ENCODE measurements around the gene CBLB.

CBLB gene

GRCh38 chr3:105823149-105823867 is 45.5 kb downstream of the CBLB start:
- no peak overlapping the region for H3K4me2 ChIP-seq (ENCODE audit: low read length)

DNA sequence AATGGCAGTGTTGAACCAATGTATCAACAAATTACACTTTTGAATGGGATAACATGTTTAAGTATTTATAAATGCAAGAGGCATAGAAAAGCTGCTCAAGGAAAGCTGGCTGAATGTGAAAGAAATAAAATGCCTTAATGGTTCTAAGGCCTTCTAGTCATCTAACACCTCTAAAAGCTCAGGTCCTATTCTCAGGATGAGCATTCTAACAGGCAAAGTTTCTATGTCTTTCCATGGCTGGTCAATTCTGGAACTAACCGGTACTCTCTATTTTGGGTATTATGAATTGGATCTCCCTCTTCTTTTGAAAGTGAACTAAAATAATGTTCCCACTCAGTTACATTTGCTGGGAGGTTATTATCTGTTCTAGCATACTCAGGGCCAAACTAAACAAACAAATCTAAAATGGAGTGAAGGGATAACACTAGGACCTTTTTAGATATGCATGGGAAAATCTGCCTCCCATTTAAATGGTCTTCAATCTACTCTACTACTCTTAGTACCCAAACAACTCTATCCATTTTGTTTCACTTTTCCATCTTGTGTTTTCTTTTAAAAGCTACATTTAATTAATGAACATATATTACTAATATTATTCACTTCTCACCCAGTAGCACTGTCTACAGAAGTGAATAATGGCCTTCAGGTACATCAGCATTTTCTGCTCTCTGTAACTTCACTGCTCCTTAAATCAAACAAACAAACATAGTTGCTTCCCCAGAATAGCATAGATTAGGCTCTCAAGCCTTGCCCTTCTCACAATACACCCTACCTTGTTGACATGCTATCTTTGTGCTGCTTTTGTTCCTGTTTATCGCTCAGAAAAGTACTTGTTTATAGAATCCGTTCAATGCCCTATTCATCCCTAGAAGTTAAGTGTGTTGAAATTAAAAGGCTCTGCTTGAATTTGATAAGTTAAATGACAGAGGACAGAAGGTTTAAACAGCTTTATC is 46.4 kb downstream of the CBLB start:
- WGBS (ENCODE audit: extremely low coverage, insufficient coverage, insufficient read length), result no CpG with 5 or more reads among the region's 3 CpGs

More at GRCh38 chr3:105823149-105823867, 45.5 kb downstream of the CBLB start:
- H3K36me3 ChIP-seq (ENCODE audit: control insufficient read depth in 1 of 2, insufficient read depth in 2 of 2, low read length in 2 of 2), result peaks cover 5 to 8% of the 10 kb centered on the region in 2 experiments
- no peak overlapping the region for H3K14ac ChIP-seq (ENCODE audit: low read length)
- no peak overlapping the region for H3K27ac ChIP-seq (ENCODE audit: low read depth, low read length)
- H2BK12ac ChIP-seq (ENCODE audit: low read length), result no peak overlapping the region
- H2AFZ ChIP-seq (ENCODE audit: insufficient read depth, low read length, poor library complexity), result no peak overlapping the region
- H3K4ac ChIP-seq (ENCODE audit: low read depth, low read length), result no peak overlapping the region
- H3K27me3 ChIP-seq (ENCODE audit: insufficient read depth, low read length), result no peaks in the 10 kb centered on the region
- no peak overlapping the region for H2AK5ac ChIP-seq (ENCODE audit: low read length)
- no peak overlapping the region for H3K23ac ChIP-seq (ENCODE audit: low read length)
- H2BK120ac ChIP-seq (ENCODE audit: insufficient read depth, low read length, poor library complexity), result no peak overlapping the region
- no peaks in the 10 kb centered on the region for H3K79me1 ChIP-seq (ENCODE audit: low read length)
- no peak overlapping the region for H4K8ac ChIP-seq (ENCODE audit: low read depth, low read length)
- H3K79me2 ChIP-seq (ENCODE audit: control insufficient read depth, insufficient read depth, low read length, poor library complexity), result no peaks in the 10 kb centered on the region
- H3K4me1 ChIP-seq (ENCODE audit: control insufficient read depth in 1 of 2, insufficient read depth in 2 of 2, low read length in 2 of 2), result peaks cover 0 to 4% of the 10 kb centered on the region in 2 experiments
- no peak overlapping the region for H4K12ac ChIP-seq (ENCODE audit: low read depth, low read length)
- H3K18ac ChIP-seq (ENCODE audit: low read length), result no peak overlapping the region
- H3K9ac ChIP-seq (ENCODE audit: low read length), result no peak overlapping the region
- no peak overlapping the region for H3K4me3 ChIP-seq (ENCODE audit: low read depth, low read length)
- H3K9me3 ChIP-seq (ENCODE audit: insufficient read depth, low read depth, low read length), result no peaks in the 10 kb centered on the region
- WGBS (ENCODE audit: extremely low coverage, insufficient coverage, insufficient read length), result no CpG with 5 or more reads among the region's 4 CpGs
- no peak overlapping the region for H2BK5ac ChIP-seq (ENCODE audit: low read depth, low read length, poor library complexity)
- H4K91ac ChIP-seq (ENCODE audit: low read depth, low read length), result no peak overlapping the region
- peak in 1 of 2 donors; percentile 66 for DNase-seq

GRCh38 chr3:105821433-105821832 is 47.4 kb downstream of the CBLB start:
- no peak overlapping the region for H3K9ac ChIP-seq (ENCODE audit: low read length)
- H3K18ac ChIP-seq (ENCODE audit: low read length), result no peak overlapping the region
- H3K27ac ChIP-seq (ENCODE audit: low read depth, low read length), result no peak overlapping the region
- no peak overlapping the region for H3K4me3 ChIP-seq (ENCODE audit: low read depth, low read length)
- H3K36me3 ChIP-seq (ENCODE audit: control insufficient read depth in 1 of 2, insufficient read depth in 2 of 2, low read length in 2 of 2), result peaks cover 5 to 8% of the 10 kb centered on the region in 2 experiments
- no peak overlapping the region for H3K4ac ChIP-seq (ENCODE audit: low read depth, low read length)
- no CpG with 5 or more reads among the region's 2 CpGs for WGBS (ENCODE audit: extremely low coverage, insufficient coverage, insufficient read length)
- H3K4me2 ChIP-seq (ENCODE audit: low read length), result no peak overlapping the region
- no peak overlapping the region for H4K8ac ChIP-seq (ENCODE audit: low read depth, low read length)
- H3K4me1 ChIP-seq (ENCODE audit: control insufficient read depth in 1 of 2, insufficient read depth in 2 of 2, low read length in 2 of 2), result peaks cover 0 to 2% of the 10 kb centered on the region in 2 experiments
- no peak overlapping the region for H3K14ac ChIP-seq (ENCODE audit: low read length)
- H2BK12ac ChIP-seq (ENCODE audit: low read length), result no peak overlapping the region
- H3K9me3 ChIP-seq (ENCODE audit: insufficient read depth, low read depth, low read length), result no peaks in the 10 kb centered on the region
- no peak overlapping the region for H2AK5ac ChIP-seq (ENCODE audit: low read length)
- H2AFZ ChIP-seq (ENCODE audit: insufficient read depth, low read length, poor library complexity), result no peak overlapping the region
- DNase-seq, result no peak
- H2BK5ac ChIP-seq (ENCODE audit: low read depth, low read length, poor library complexity), result no peak overlapping the region
- H2BK120ac ChIP-seq (ENCODE audit: insufficient read depth, low read length, poor library complexity), result no peak overlapping the region
- no peak overlapping the region for H4K91ac ChIP-seq (ENCODE audit: low read depth, low read length)
- no peaks in the 10 kb centered on the region for H3K79me2 ChIP-seq (ENCODE audit: control insufficient read depth, insufficient read depth, low read length, poor library complexity)
- no peaks in the 10 kb centered on the region for H3K79me1 ChIP-seq (ENCODE audit: low read length)
- no peak overlapping the region for H3K23ac ChIP-seq (ENCODE audit: low read length)
- H3K27me3 ChIP-seq (ENCODE audit: insufficient read depth, low read length), result no peaks in the 10 kb centered on the region
- no peak overlapping the region for H4K12ac ChIP-seq (ENCODE audit: low read depth, low read length)

More for the DNA sequence above, 46.4 kb downstream of the CBLB start:
- Histone ChIP-seq H3K4me3 (ENCODE audit: low read depth, low read length) (no peak overlapping the region), H3K4me2 (ENCODE audit: low read length) (no peak overlapping the region), H3K27ac (ENCODE audit: low read depth, low read length) (no peak overlapping the region), H3K4ac (ENCODE audit: low read depth, low read length) (no peak overlapping the region), H3K4me1 (ENCODE audit: control insufficient read depth in 1 of 2, insufficient read depth in 2 of 2, low read length in 2 of 2) (peaks cover 0 to 2% of the 10 kb centered on the region in 2 experiments), H3K36me3 (ENCODE audit: control insufficient read depth in 1 of 2, insufficient read depth in 2 of 2, low read length in 2 of 2) (peaks cover 5 to 8% of the 10 kb centered on the region in 2 experiments), H3K9me3 (ENCODE audit: insufficient read depth, low read depth, low read length) (no peaks in the 10 kb centered on the region), H2BK5ac (ENCODE audit: low read depth, low read length, poor library complexity) (no peak overlapping the region), H2AFZ (ENCODE audit: insufficient read depth, low read length, poor library complexity) (no peak overlapping the region), H3K14ac (ENCODE audit: low read length) (no peak overlapping the region), H3K23ac (ENCODE audit: low read length) (no peak overlapping the region), H4K8ac (ENCODE audit: low read depth, low read length) (no peak overlapping the region), H4K12ac (ENCODE audit: low read depth, low read length) (no peak overlapping the region), H3K18ac (ENCODE audit: low read length) (no peak overlapping the region), H3K9ac (ENCODE audit: low read length) (no peak overlapping the region), H2BK12ac (ENCODE audit: low read length) (no peak overlapping the region), H3K27me3 (ENCODE audit: insufficient read depth, low read length) (no peaks in the 10 kb centered on the region), H2BK120ac (ENCODE audit: insufficient read depth, low read length, poor library complexity) (no peak overlapping the region), H4K91ac (ENCODE audit: low read depth, low read length) (no peak overlapping the region), H3K79me1 (ENCODE audit: low read length) (no peaks in the 10 kb centered on the region), H3K79me2 (ENCODE audit: control insufficient read depth, insufficient read depth, low read length, poor library complexity) (no peaks in the 10 kb centered on the region), H2AK5ac (ENCODE audit: low read length) (no peak overlapping the region)
- DNase-seq, result no peak

DNA sequence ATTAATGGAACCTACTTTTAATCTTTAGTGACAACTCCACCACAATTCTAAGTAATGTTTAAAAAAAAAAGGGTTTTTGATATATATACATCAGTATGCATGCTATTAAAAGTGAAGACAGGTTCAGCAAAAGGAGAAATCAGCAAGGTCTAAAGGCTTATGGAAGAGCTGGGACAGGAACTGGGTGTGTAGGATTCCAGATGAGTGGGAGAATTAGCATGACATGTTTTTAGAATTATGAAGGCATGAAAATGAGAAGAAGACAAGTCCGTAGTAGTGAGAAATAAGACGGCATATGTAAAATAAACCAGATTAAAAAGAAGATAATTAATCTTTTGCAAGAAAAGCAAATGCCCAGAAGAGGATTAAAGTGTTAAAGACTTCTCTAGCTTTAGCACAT is 52.0 kb downstream of the CBLB start:
- H3K4ac ChIP-seq (ENCODE audit: low read depth, low read length), result no peak overlapping the region
- no peak overlapping the region for H2AFZ ChIP-seq (ENCODE audit: insufficient read depth, low read length, poor library complexity)
- H3K27me3 ChIP-seq (ENCODE audit: insufficient read depth, low read length), result no peaks in the 10 kb centered on the region
- no peak overlapping the region for H2BK120ac ChIP-seq (ENCODE audit: insufficient read depth, low read length, poor library complexity)
- H3K4me3 ChIP-seq (ENCODE audit: low read depth, low read length), result no peak overlapping the region
- WGBS (ENCODE audit: extremely low coverage, insufficient coverage, insufficient read length), result no CpG with 5 or more reads among the region's 2 CpGs
- no peak overlapping the region for H4K8ac ChIP-seq (ENCODE audit: low read depth, low read length)
- H3K4me1 ChIP-seq (ENCODE audit: control insufficient read depth in 1 of 2, insufficient read depth in 2 of 2, low read length in 2 of 2), result no peaks in the 10 kb centered on the region
- no peak overlapping the region for H4K12ac ChIP-seq (ENCODE audit: low read depth, low read length)
- no peak overlapping the region for H2BK5ac ChIP-seq (ENCODE audit: low read depth, low read length, poor library complexity)
- H2BK12ac ChIP-seq (ENCODE audit: low read length), result no peak overlapping the region
- H3K9me3 ChIP-seq (ENCODE audit: insufficient read depth, low read depth, low read length), result no peaks in the 10 kb centered on the region
- H3K27ac ChIP-seq (ENCODE audit: low read depth, low read length), result no peak overlapping the region
- no peak overlapping the region for H3K23ac ChIP-seq (ENCODE audit: low read length)
- H2AK5ac ChIP-seq (ENCODE audit: low read length), result no peak overlapping the region
- no peak overlapping the region for H3K4me2 ChIP-seq (ENCODE audit: low read length)
- no peak overlapping the region for H3K14ac ChIP-seq (ENCODE audit: low read length)
- no peaks in the 10 kb centered on the region for H3K79me1 ChIP-seq (ENCODE audit: low read length)
- no peak overlapping the region for H4K91ac ChIP-seq (ENCODE audit: low read depth, low read length)
- no peaks in the 10 kb centered on the region for H3K79me2 ChIP-seq (ENCODE audit: control insufficient read depth, insufficient read depth, low read length, poor library complexity)
- no peak overlapping the region for H3K9ac ChIP-seq (ENCODE audit: low read length)
- no peak for DNase-seq
- H3K18ac ChIP-seq (ENCODE audit: low read length), result no peak overlapping the region
- peaks cover 3 to 5% of the 10 kb centered on the region in 2 experiments for H3K36me3 ChIP-seq (ENCODE audit: control insufficient read depth in 1 of 2, insufficient read depth in 2 of 2, low read length in 2 of 2)

All from trophoblast cell (in vitro differentiated cells and primary cell).